GM23338 (cell line): Measurements from ENCODE around the gene COQ10A. TPM values are rescaled to one million over a fixed set of nuclear protein-coding genes. Genes with fewer than 3 reads are reported as not detected.

Experiments
- ATAC-seq: fragments of 200-7000 bp; cut with Tn5 transposase; 3 replicates; pipeline ENCODE4 v1.9.1; 2020
- DNase-seq: peaks from one replicate; pipeline ENCODE4 v3.0.0-alpha.2; 2015; ENCODE audit warnings: low spot score
- H2AFZ ChIP-seq: fragments of 200-600 bp; sonication (generic); 2 replicates; pipeline ENCODE4 v1.8.0; 2016; ENCODE audit warnings: antibody characterized with exemption, mild to moderate bottlenecking, moderate library complexity
- H3F3A ChIP-seq: fragments of 200-600 bp; sonication (generic); replicated peaks from 2 replicates; pipeline ENCODE4 v1.8.0; 2017; ENCODE audit warnings: antibody characterized with exemption, mixed run types, low read depth
- H3K27ac ChIP-seq: fragments of 200-600 bp; sonication (generic); 2 replicates; pipeline ENCODE4 v1.6.1; 2016; ENCODE audit warnings: low read depth
- H3K27me3 ChIP-seq: fragments of 200-600 bp; sonication (generic); 2 replicates; pipeline ENCODE4 v1.8.0; 2016; ENCODE audit warnings: mild to moderate bottlenecking, mixed run types, moderate library complexity; ENCODE audit not compliant: insufficient read depth
- H3K36me3 ChIP-seq: fragments of 200-600 bp; sonication (generic); 2 replicates; pipeline ENCODE4 v1.8.0; 2016; ENCODE audit warnings: mild to moderate bottlenecking; ENCODE audit not compliant: insufficient read depth
- H3K4me1 ChIP-seq: fragments of 200-600 bp; sonication (generic); 2 replicates; pipeline ENCODE4 v1.8.0; 2016; ENCODE audit warnings: mild to moderate bottlenecking, moderate library complexity; ENCODE audit not compliant: insufficient read depth
- H3K4me2 ChIP-seq: fragments of 200-600 bp; sonication (generic); 2 replicates; pipeline ENCODE4 v1.7.1; 2017; ENCODE audit warnings: mixed run types
- H3K4me3 ChIP-seq: fragments of 200-600 bp; sonication (generic); 2 replicates; pipeline ENCODE4 v1.6.1; 2016; ENCODE audit warnings: mixed run types
- H3K79me2 ChIP-seq: fragments of 200-600 bp; sonication (generic); replicated peaks from 2 replicates; pipeline ENCODE4 v1.8.0; 2017; ENCODE audit warnings: mild to moderate bottlenecking; ENCODE audit not compliant: insufficient read depth
- H3K9me2 ChIP-seq: fragments of 200-600 bp; sonication (generic); 2 replicates; pipeline ENCODE4 v1.8.0; 2017; ENCODE audit not compliant: insufficient read depth
- H4K20me1 ChIP-seq: fragments of 200-600 bp; sonication (generic); replicated peaks from 2 replicates; pipeline ENCODE4 v1.8.0; 2017; ENCODE audit warnings: mild to moderate bottlenecking; ENCODE audit not compliant: insufficient read depth
- H3K27ac Mint-ChIP-seq: 2 replicates; pipeline ENCODE4 v1.8.0; 2020; ENCODE audit warnings: inconsistent platforms, mild to moderate bottlenecking, moderate library complexity, mixed read lengths
- H3K27me3 Mint-ChIP-seq: 3 replicates; pipeline ENCODE4 v1.8.0; 2022; ENCODE audit warnings: low read depth, mild to moderate bottlenecking, moderate library complexity, mixed read lengths, inconsistent platforms; ENCODE audit not compliant: insufficient read depth, poor library complexity
- H3K36me3 Mint-ChIP-seq: 3 replicates; pipeline ENCODE4 v1.8.0; 2021; ENCODE audit warnings: low read depth, mild to moderate bottlenecking, inconsistent platforms, moderate library complexity, mixed read lengths
- H3K4me1 Mint-ChIP-seq: 3 replicates; pipeline ENCODE4 v1.8.0; 2020; ENCODE audit warnings: mild to moderate bottlenecking, inconsistent platforms, mixed read lengths
- H3K4me3 Mint-ChIP-seq: 3 replicates; pipeline ENCODE4 v1.8.0; 2021; ENCODE audit warnings: moderate library complexity, mild to moderate bottlenecking, inconsistent platforms, mixed read lengths
- H3K9me3 Mint-ChIP-seq: 3 replicates; pipeline ENCODE4 v1.8.0; 2020; ENCODE audit warnings: moderate library complexity, mild to moderate bottlenecking, inconsistent platforms, mixed read lengths
- CREB1 ChIP-seq: fragments of 250-450 bp; sonication (Bioruptor Pico); IDR thresholded peaks from 2 replicates; pipeline ENCODE4 v1.5.0; 2020; ENCODE audit warnings: low read depth, mild to moderate bottlenecking, moderate library complexity
- CTCF ChIP-seq, 2 experiments: fragments of 200-600 bp in 1 of 2; sonication (generic) in 1 of 2; conservative IDR thresholded peaks; 2 replicates each; pipeline versions ENCODE4 v1.5.1 to v1.6.1; 2016 to 2017; ENCODE audit warnings: antibody characterized with exemption in 2 of 2, low read depth in 2 of 2, mild to moderate bottlenecking in 2 of 2, moderate library complexity in 1 of 2
- ETS1 ChIP-seq: IDR thresholded peaks from 2 replicates; pipeline ENCODE4 v1.6.1; 2016; ENCODE audit warnings: antibody characterized with exemption
- EZH2 ChIP-seq: fragments of 200-600 bp; sonication (generic); IDR thresholded peaks from one replicate; pipeline ENCODE4 v1.8.0; 2017; ENCODE audit warnings: antibody characterized with exemption, mild to moderate bottlenecking, low read depth; ENCODE audit not compliant: unreplicated experiment
- EZH2phosphoT487 ChIP-seq: fragments of 200-600 bp; sonication (generic); IDR thresholded peaks from one replicate; pipeline ENCODE4 v1.8.1; 2018; ENCODE audit warnings: antibody characterized with exemption; ENCODE audit not compliant: unreplicated experiment
- JUNB ChIP-seq: IDR thresholded peaks from one replicate; pipeline ENCODE4 v1.6.1; 2016; ENCODE audit warnings: antibody characterized with exemption; ENCODE audit not compliant: unreplicated experiment
- NANOG ChIP-seq: IDR thresholded peaks from 2 replicates; pipeline ENCODE4 v1.6.1; 2016; ENCODE audit warnings: antibody characterized with exemption, borderline replicate concordance
- POLR2AphosphoS5 ChIP-seq: IDR thresholded peaks from 2 replicates; pipeline ENCODE4 v1.6.1; 2016; ENCODE audit warnings: antibody characterized with exemption, low read depth
- REST ChIP-seq: IDR thresholded peaks from one replicate; pipeline ENCODE4 v1.6.1; 2018; ENCODE audit warnings: antibody characterized with exemption; ENCODE audit not compliant: unreplicated experiment
- STAT1 ChIP-seq: IDR thresholded peaks from one replicate; pipeline ENCODE4 v1.6.1; 2016; ENCODE audit warnings: antibody characterized with exemption; ENCODE audit not compliant: unreplicated experiment
- ZNF114 ChIP-seq: fragments of 250-450 bp; sonication (Bioruptor Pico); IDR thresholded peaks from 2 replicates; pipeline ENCODE4 v1.5.0; 2020; ENCODE audit warnings: mild to moderate bottlenecking, moderate library complexity
- ZNF331 ChIP-seq: fragments of 250-450 bp; sonication (Bioruptor Pico); IDR thresholded peaks from 2 replicates; pipeline ENCODE4 v1.5.0; 2020; ENCODE audit warnings: low read depth, mild to moderate bottlenecking, moderate library complexity
- ZNF462 ChIP-seq: fragments of 250-450 bp; sonication (Bioruptor Pico); IDR thresholded peaks from 2 replicates; pipeline ENCODE4 v1.5.0; 2020; ENCODE audit warnings: mild to moderate bottlenecking, moderate library complexity
- polyA plus RNA-seq: library from polyadenylated mRNA; unstranded; fragments of >200 nt; fragmentation: Nextera tagmentation; extraction: Ambion mirVana; gene quantifications from 2 replicates; pipeline ENCODE4 v1.2.1, GENCODE V29; 2016
- total RNA-seq: library from RNA; depleted of rRNA; stranded (reverse); fragments of >200 nt; shearing (Covaris generic); gene quantifications from 2 replicates; pipeline ENCODE4 v1.2.3, GENCODE V29; 2014

Gene COQ10A
- total and polyA plus RNA-seq, 2 experiments from 2014 or later: 12.8 to 15.2 TPM

- no peak for TF ChIP-seq EZH2
- no peak for TF ChIP-seq ZNF331 (CRISPR knock-in tag)
- TF ChIP-seq CREB1: no peak
- TF ChIP-seq ZNF114: no peak
- no peak for TF ChIP-seq CTCF (conservative IDR thresholded peaks at IDR 0.05; ENCODE audit: low read depth in 2 of 2)
- TF ChIP-seq POLR2AphosphoS5: no peak
- TF ChIP-seq NANOG: no peak
- no peak for TF ChIP-seq STAT1
- TF ChIP-seq ZNF462 (CRISPR knock-in tag): no peak
- TF ChIP-seq EZH2phosphoT487: no peak
- TF ChIP-seq REST: no peak
- no peak for TF ChIP-seq ETS1
- TF ChIP-seq JUNB: no peak
- peaks cover 16% of the 10 kb centered on the region for H3K4me1 Mint-ChIP-seq
- Histone ChIP-seq H4K20me1 (peaks cover 20% of the 10 kb centered on the region), H3K36me3 (peaks cover 13% of the 10 kb centered on the region; the same call in 1 of the 2 replicates), H3K4me3 (no peak overlapping the region), H2AFZ (no peak overlapping the region), H3K27me3 (no peaks in the 10 kb centered on the region), H3K79me2 (peaks cover 85% of the 10 kb centered on the region), H3K4me1 (peaks cover 18% of the 10 kb centered on the region), H3K9me2 (no peaks in the 10 kb centered on the region), H3F3A (peaks cover 8% of the 10 kb centered on the region), H3K4me2 (no peak overlapping the region), H3K27ac (peak overlapping the region; percentile 48; the same call in 1 of the 2 replicates)
- ATAC-seq (no peak), DNase-seq (no peak)
- H3K27me3 Mint-ChIP-seq: peaks cover 11% of the 10 kb centered on the region
- no peak overlapping the region for H3K4me3 Mint-ChIP-seq
- no peaks in the 10 kb centered on the region for H3K9me3 Mint-ChIP-seq
- peaks cover 29% of the 10 kb centered on the region for H3K36me3 Mint-ChIP-seq
- no peak overlapping the region; the same call in 1 of the 2 replicates for H3K27ac Mint-ChIP-seq
These were observed 29.6 kb downstream of the COQ10A start for GRCh38 chr12:56296295-56296694.
